Measurements from ENCODE around the gene TMEM260. TPM values are rescaled to one million over a fixed set of nuclear protein-coding genes. Genes with fewer than 3 reads are reported as not detected.

The TMEM260 gene
- total and polyA plus RNA-seq, 2 donors (not counting 3 experiments of a cell fraction or from before 2014, with no cell fraction given): 9.1 to 16.2 TPM

- POLR2A ChIA-PET: no interaction called here
Observed at GRCh38 chr14:56570295-56570694, 9.3 kb upstream of the TMEM260 start.

GRCh38 chr14:56580221-56580711, 668 bp downstream of the TMEM260 start:
- H3K4me2 ChIP-seq (ENCODE audit: insufficient read depth, low read length): peak overlapping the region; percentile 82
- peak overlapping the region; percentile 73 for H3K27ac ChIP-seq (ENCODE audit: insufficient read depth, low read depth, low read length)
- POLR2A ChIA-PET: interaction anchor here (1.0 kb wide), 2 partner anchors 9 to 11 kb away, joined by 3 read pairs; no protein-coding TSS in a partner anchor
- dilution Hi-C loops (cut with MboI; ENCODE audit: extremely low pct_ligation_motif_present, low sequenced_read_pairs): no loop called here
- DNase-seq (ENCODE audit: low read depth, low spot score) (peak; percentile 56), FAIRE-seq (no peak)
- no peaks in the 10 kb centered on the region for H3K9me1 ChIP-seq (replicated peaks; ENCODE audit: control insufficient read depth, extremely low read depth, insufficient read depth, low read length)
- H3K9ac ChIP-seq (replicated peaks; ENCODE audit: extremely low read depth, insufficient read depth, low read length): peak overlapping the region; percentile 86
- H3K36me3 ChIP-seq (ENCODE audit: control insufficient read depth in 2 of 2, extremely low read depth in 1 of 2, insufficient read depth in 2 of 2, low read length in 2 of 2): no peaks in the 10 kb centered on the region
- no peaks in the 10 kb centered on the region for H3K9me3 ChIP-seq (replicated peaks; ENCODE audit: control insufficient read depth, insufficient read depth, low read length)
- H3K4me3 ChIP-seq (replicated peaks in 1 of 3; ENCODE audit: insufficient read depth in 1 of 3, low read depth in 1 of 3, low read length in 3 of 3): peak overlapping the region; percentile 32 to 89 (median 81)
- CTCF ChIA-PET: interaction anchor here (0.6 to 1.5 kb wide), 9 partner anchors 10 to 798 kb away, joined by 3 to 13 read pairs (median 4); no protein-coding TSS in a partner anchor
- H3K27me3 ChIP-seq (ENCODE audit: control insufficient read depth in 2 of 2, insufficient read depth in 2 of 2, low read length in 2 of 2): no peaks in the 10 kb centered on the region
- TF ChIP-seq CTCF (IDR thresholded peaks at IDR 0.05; ENCODE audit: extremely low read depth in 1 of 2, insufficient read depth in 1 of 2, low read depth in 1 of 2, low read length in 2 of 2) (no peak), FOS (IDR thresholded peaks at IDR 0.05; ENCODE audit: borderline replicate concordance, insufficient read depth, low read length) (no peak), JUN (IDR thresholded peaks at IDR 0.05; ENCODE audit: borderline replicate concordance, insufficient read depth, insufficient read length, low read depth) (no peak), MYC (IDR thresholded peaks at IDR 0.05; ENCODE audit: low read depth, low read length) (no peak)
- no TSS peak for BruUV-seq (replicated peaks)
- peaks cover 20% of the 10 kb centered on the region for H3K79me2 ChIP-seq (ENCODE audit: control insufficient read depth, insufficient read depth, low read length)
- peaks cover 8% of the 10 kb centered on the region for H3K4me1 ChIP-seq (ENCODE audit: control insufficient read depth, extremely low read depth, insufficient read depth, low read length)
- no peaks in the 10 kb centered on the region for H4K20me1 ChIP-seq (replicated peaks; ENCODE audit: control insufficient read depth, extremely low read depth, insufficient read depth, low read length)
- intact Hi-C loops (cut with micrococcal nuclease): loop anchor here (5.0 kb wide), 1 partner anchor 77 kb away; no protein-coding TSS in a partner anchor
- peak overlapping the region; percentile 85 for H2AFZ ChIP-seq (ENCODE audit: low read depth, low read length)

More at GRCh38 chr14:56570295-56570694, 9.3 kb upstream of the TMEM260 start:
- BruUV-seq (replicated peaks): no TSS peak
- H3K9ac ChIP-seq (replicated peaks; ENCODE audit: extremely low read depth, insufficient read depth, low read length): no peak overlapping the region
- no peak overlapping the region for H3K4me2 ChIP-seq (ENCODE audit: insufficient read depth, low read length)
- H2AFZ ChIP-seq (ENCODE audit: low read depth, low read length): no peak overlapping the region
- DNase-seq (ENCODE audit: low read depth, low spot score): no peak
- H3K4me1 ChIP-seq (ENCODE audit: control insufficient read depth, extremely low read depth, insufficient read depth, low read length): no peaks in the 10 kb centered on the region
- intact Hi-C loops (cut with micrococcal nuclease): loop anchor here (10.0 kb wide), 1 partner anchor 825 kb away; the partner anchor contains the start of gene NAA30
- FAIRE-seq: no peak
- H3K79me2 ChIP-seq (ENCODE audit: control insufficient read depth, insufficient read depth, low read length): no peaks in the 10 kb centered on the region
- dilution Hi-C loops (cut with MboI; ENCODE audit: extremely low pct_ligation_motif_present, low sequenced_read_pairs): no loop called here
- no peaks in the 10 kb centered on the region for H3K36me3 ChIP-seq (ENCODE audit: control insufficient read depth in 2 of 2, extremely low read depth in 1 of 2, insufficient read depth in 2 of 2, low read length in 2 of 2)
- no peak overlapping the region for H3K4me3 ChIP-seq (replicated peaks in 1 of 3; ENCODE audit: insufficient read depth in 1 of 3, low read depth in 1 of 3, low read length in 3 of 3)
- H4K20me1 ChIP-seq (replicated peaks; ENCODE audit: control insufficient read depth, extremely low read depth, insufficient read depth, low read length): no peaks in the 10 kb centered on the region
- TF ChIP-seq FOS (IDR thresholded peaks at IDR 0.05; ENCODE audit: borderline replicate concordance, insufficient read depth, low read length) (no peak), POLR2AphosphoS5 (IDR thresholded peaks at IDR 0.05; ENCODE audit: insufficient read depth, low read depth, low read length) (no peak), POLR2A (IDR thresholded peaks at IDR 0.05; ENCODE audit: low read depth, low read length) (no peak), GATA2 (IDR thresholded peaks at IDR 0.05; ENCODE audit: insufficient read depth, insufficient read length, low read depth, low read length) (no peak)
- H3K27me3 ChIP-seq (ENCODE audit: control insufficient read depth in 2 of 2, insufficient read depth in 2 of 2, low read length in 2 of 2): peaks cover 6 to 10% of the 10 kb centered on the region in 2 experiments
- CTCF ChIA-PET: interaction anchor here (1.0 to 1.5 kb wide), 2 partner anchors 9 to 79 kb away, joined by 3 to 9 read pairs; partner anchors contain the start of gene TMEM260
- H3K9me3 ChIP-seq (replicated peaks; ENCODE audit: control insufficient read depth, insufficient read depth, low read length): no peaks in the 10 kb centered on the region
- H3K27ac ChIP-seq (ENCODE audit: insufficient read depth, low read depth, low read length): no peak overlapping the region
- no peaks in the 10 kb centered on the region for H3K9me1 ChIP-seq (replicated peaks; ENCODE audit: control insufficient read depth, extremely low read depth, insufficient read depth, low read length)
